HEK293 (cell line): ENCODE data around the gene GMPR2.

Experiments
- TCF7L2 ChIP-seq: IDR thresholded peaks from 2 replicates; pipeline ENCODE4 v1.6.1; 2011; ENCODE audit warnings: low read depth, mild to moderate bottlenecking, inconsistent platforms, low read length, moderate library complexity, borderline replicate concordance
- ZNF140 ChIP-seq: fragments of 450-650 bp; formaldehyde crosslinking; IDR thresholded peaks from 2 replicates; pipeline ENCODE4 v1.5.1; 2016; ENCODE audit warnings: missing biosample characterization, missing genetic modification characterization
- ZNF169 ChIP-seq: fragments of 450-650 bp; formaldehyde crosslinking; IDR thresholded peaks from 2 replicates; pipeline ENCODE4 v1.5.1; 2016; ENCODE audit warnings: missing biosample characterization, missing genetic modification characterization
- ZNF175 ChIP-seq: fragments of 450-650 bp; formaldehyde crosslinking; IDR thresholded peaks from 2 replicates; pipeline ENCODE4 v1.5.1; 2016; ENCODE audit warnings: missing biosample characterization, missing genetic modification characterization
- ZNF184 ChIP-seq: fragments of 450-650 bp; IDR thresholded peaks from 2 replicates; pipeline ENCODE4 v1.5.1; 2018; ENCODE audit warnings: missing biosample characterization, mild to moderate bottlenecking, missing genetic modification characterization
- TF ChIP-seq, protein P1 (sequence below): fragments of 450-650 bp; formaldehyde crosslinking; IDR thresholded peaks from 2 replicates; pipeline ENCODE4 v1.5.1; 2016; ENCODE audit warnings: missing biosample characterization, missing genetic modification characterization
- TF ChIP-seq, protein P2 (sequence below): fragments of 450-650 bp; formaldehyde crosslinking; IDR thresholded peaks from 2 replicates; pipeline ENCODE4; 2016; ENCODE audit warnings: missing biosample characterization, missing genetic modification characterization

DNA sequence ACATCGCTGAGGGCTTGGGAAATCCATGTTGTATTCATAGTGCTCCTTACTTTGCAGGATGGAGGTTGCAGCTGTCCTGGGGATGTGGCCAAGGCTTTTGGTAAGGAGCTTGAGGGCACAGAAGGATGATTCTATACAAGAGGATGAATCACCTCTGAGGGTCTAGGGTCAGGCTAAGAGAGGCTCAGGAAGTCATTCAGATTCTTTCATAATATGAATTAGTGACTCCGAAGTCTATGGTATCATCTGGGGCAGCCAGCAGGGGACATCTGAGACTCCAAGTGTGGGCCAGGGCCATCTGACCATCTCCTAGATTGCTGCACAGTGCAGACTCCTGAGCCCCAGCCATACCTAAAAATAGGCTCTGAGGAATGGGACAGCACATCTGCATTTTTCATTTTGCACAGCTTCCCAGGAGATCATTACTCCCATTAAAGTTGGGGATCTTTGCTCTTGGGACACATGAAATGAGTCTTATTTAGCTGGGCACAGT lies 4.8 kb downstream of the GMPR2 start:
- TF ChIP-seq, protein P1, sequence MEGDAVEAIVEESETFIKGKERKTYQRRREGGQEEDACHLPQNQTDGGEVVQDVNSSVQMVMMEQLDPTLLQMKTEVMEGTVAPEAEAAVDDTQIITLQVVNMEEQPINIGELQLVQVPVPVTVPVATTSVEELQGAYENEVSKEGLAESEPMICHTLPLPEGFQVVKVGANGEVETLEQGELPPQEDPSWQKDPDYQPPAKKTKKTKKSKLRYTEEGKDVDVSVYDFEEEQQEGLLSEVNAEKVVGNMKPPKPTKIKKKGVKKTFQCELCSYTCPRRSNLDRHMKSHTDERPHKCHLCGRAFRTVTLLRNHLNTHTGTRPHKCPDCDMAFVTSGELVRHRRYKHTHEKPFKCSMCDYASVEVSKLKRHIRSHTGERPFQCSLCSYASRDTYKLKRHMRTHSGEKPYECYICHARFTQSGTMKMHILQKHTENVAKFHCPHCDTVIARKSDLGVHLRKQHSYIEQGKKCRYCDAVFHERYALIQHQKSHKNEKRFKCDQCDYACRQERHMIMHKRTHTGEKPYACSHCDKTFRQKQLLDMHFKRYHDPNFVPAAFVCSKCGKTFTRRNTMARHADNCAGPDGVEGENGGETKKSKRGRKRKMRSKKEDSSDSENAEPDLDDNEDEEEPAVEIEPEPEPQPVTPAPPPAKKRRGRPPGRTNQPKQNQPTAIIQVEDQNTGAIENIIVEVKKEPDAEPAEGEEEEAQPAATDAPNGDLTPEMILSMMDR (tag by site-specific recombination), result no peak
- no peak for TF ChIP-seq ZNF184
- no peak for TF ChIP-seq ZNF140 (tag by site-specific recombination)
- TF ChIP-seq, protein P2, sequence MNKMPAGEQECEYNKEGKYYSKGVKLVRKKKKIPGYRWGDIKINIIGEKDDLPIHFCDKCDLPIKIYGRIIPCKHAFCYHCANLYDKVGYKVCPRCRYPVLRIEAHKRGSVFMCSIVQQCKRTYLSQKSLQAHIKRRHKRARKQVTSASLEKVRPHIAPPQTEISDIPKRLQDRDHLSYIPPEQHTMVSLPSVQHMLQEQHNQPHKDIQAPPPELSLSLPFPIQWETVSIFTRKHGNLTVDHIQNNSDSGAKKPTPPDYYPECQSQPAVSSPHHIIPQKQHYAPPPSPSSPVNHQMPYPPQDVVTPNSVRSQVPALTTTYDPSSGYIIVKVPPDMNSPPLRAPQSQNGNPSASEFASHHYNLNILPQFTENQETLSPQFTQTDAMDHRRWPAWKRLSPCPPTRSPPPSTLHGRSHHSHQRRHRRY (tag by site-specific recombination), result no peak
- no peak for TF ChIP-seq ZNF169
- TF ChIP-seq ZNF175 (tag by site-specific recombination), result no peak
- TF ChIP-seq TCF7L2, result no peak
